Neural cell (in vitro differentiated cells): ENCODE results near the gene SLC26A5. TPM values are rescaled to one million over a fixed set of nuclear protein-coding genes. Genes with fewer than 3 reads are reported as not detected.

Experiments
- H2AFZ ChIP-seq: fragments of 200-600, 300-800 bp; sonication (generic), shearing (Covaris generic); 2 replicates; pipeline ENCODE4 v1.6.0; 2014; ENCODE audit warnings: low read depth, mild to moderate bottlenecking, antibody characterized with exemption, low read length, moderate library complexity
- H3F3A ChIP-seq: fragments of 200-600 bp; shearing (Covaris generic); 2 replicates; pipeline ENCODE4 v1.6.1; 2016; ENCODE audit warnings: mild to moderate bottlenecking, moderate library complexity, mixed read lengths, antibody characterized with exemption, low read length; ENCODE audit not compliant: insufficient read depth, poor library complexity, severe bottlenecking
- H3K27ac ChIP-seq: fragments of 200-600, 300-800 bp; sonication (generic), shearing (Covaris generic); 2 replicates; pipeline ENCODE4 v1.5.1; 2014; ENCODE audit warnings: mild to moderate bottlenecking, low read length, moderate library complexity
- H3K27me3 ChIP-seq: fragments of 300-800, 200-600 bp; sonication (generic), shearing (Covaris generic); 2 replicates; pipeline ENCODE4 v1.6.0; 2014; ENCODE audit warnings: mild to moderate bottlenecking, low read depth, low read length, moderate library complexity; ENCODE audit not compliant: insufficient read depth
- H3K36me3 ChIP-seq: fragments of 300-800, 200-600 bp; sonication (generic), shearing (Covaris generic); 2 replicates; pipeline ENCODE4 v1.5.1; 2014; ENCODE audit warnings: mild to moderate bottlenecking, antibody characterized with exemption, low read length, moderate library complexity; ENCODE audit not compliant: insufficient read depth
- H3K4me2 ChIP-seq: fragments of 300-800, 200-600 bp; sonication (generic), shearing (Covaris generic); 2 replicates; pipeline ENCODE4 v1.6.0; 2014; ENCODE audit warnings: mild to moderate bottlenecking, low read length
- H3K4me3 ChIP-seq: fragments of 300-800, 200-600 bp; sonication (generic), shearing (Covaris generic); 2 replicates; pipeline ENCODE4 v1.5.1; 2014; ENCODE audit warnings: mild to moderate bottlenecking, low read length, moderate library complexity
- H3K79me2 ChIP-seq: fragments of 200-600 bp; shearing (Covaris generic); replicated peaks from 2 replicates; pipeline ENCODE4 v1.6.0; 2014; ENCODE audit warnings: mild to moderate bottlenecking, low read length, moderate library complexity; ENCODE audit not compliant: insufficient read depth
- H3K9ac ChIP-seq: fragments of 300-800, 200-600 bp; sonication (generic), shearing (Covaris generic); 2 replicates; pipeline ENCODE4 v1.6.1; 2016; ENCODE audit warnings: mild to moderate bottlenecking, low read length, mixed read lengths
- H3K9me2 ChIP-seq: fragments of 200-600 bp; shearing (Covaris generic); 2 replicates; pipeline ENCODE4 v1.6.1; 2016; ENCODE audit warnings: mild to moderate bottlenecking, low read length, mixed read lengths; ENCODE audit not compliant: insufficient read depth
- H3K9me3 ChIP-seq: fragments of 200-600, 300-800 bp; sonication (generic), shearing (Covaris generic); 2 replicates; pipeline ENCODE4 v1.6.1; 2016; ENCODE audit warnings: mild to moderate bottlenecking, mixed run types, low read length, moderate library complexity, mixed read lengths
- H4K20me1 ChIP-seq: fragments of 200-600 bp; shearing (Covaris generic); 2 replicates; pipeline ENCODE4 v1.6.1; 2016; ENCODE audit warnings: mild to moderate bottlenecking, mixed run types; ENCODE audit not compliant: insufficient read depth
- CTCF ChIP-seq: fragments of 450-650 bp; IDR thresholded peaks from 2 replicates; pipeline ENCODE4 v1.5.1; 2014; ENCODE audit warnings: antibody characterized with exemption, mild to moderate bottlenecking, moderate library complexity; ENCODE audit not compliant: poor library complexity, severe bottlenecking
- EP300 ChIP-seq: fragments of 450-650 bp; conservative IDR thresholded peaks from 2 replicates; pipeline ENCODE4 v1.6.1; 2014; ENCODE audit warnings: antibody characterized with exemption, mild to moderate bottlenecking, moderate library complexity; ENCODE audit not compliant: poor library complexity, severe bottlenecking
- EZH2 ChIP-seq: fragments of 200-600, 300-800 bp; shearing (Covaris generic), sonication (generic); IDR thresholded peaks from 2 replicates; pipeline ENCODE4 v1.6.1; 2014; ENCODE audit warnings: antibody characterized with exemption, low read length, borderline replicate concordance, mild to moderate bottlenecking; ENCODE audit not compliant: insufficient read depth, poor library complexity, severe bottlenecking
- MXI1 ChIP-seq: fragments of 450-650 bp; conservative IDR thresholded peaks from 2 replicates; pipeline ENCODE4 v1.6.1; 2014; ENCODE audit warnings: antibody characterized with exemption, mild to moderate bottlenecking; ENCODE audit not compliant: poor library complexity, severe bottlenecking
- POLR2AphosphoS5 ChIP-seq: IDR thresholded peaks from 2 replicates; pipeline ENCODE4 v1.6.1; 2012
- RAD21 ChIP-seq: fragments of 450-650 bp; conservative IDR thresholded peaks from 2 replicates; pipeline ENCODE4 v1.6.1; 2014; ENCODE audit warnings: antibody characterized with exemption, mild to moderate bottlenecking, moderate library complexity
- REST ChIP-seq: IDR thresholded peaks from 2 replicates; pipeline ENCODE4 v1.6.1; 2012; ENCODE audit warnings: borderline replicate concordance
- SMC3 ChIP-seq: fragments of 450-650 bp; conservative IDR thresholded peaks from 2 replicates; pipeline ENCODE4 v1.6.1; 2014; ENCODE audit warnings: antibody characterized with exemption, mild to moderate bottlenecking, moderate library complexity; ENCODE audit not compliant: poor library complexity
- TAF1 ChIP-seq: IDR thresholded peaks from 2 replicates; pipeline ENCODE4 v1.6.1; 2012; ENCODE audit warnings: low read depth
- polyA plus RNA-seq: library from polyadenylated mRNA; depleted of rRNA; stranded (reverse); fragments of >200 nt; gene quantifications from 2 replicates; pipeline ENCODE4 v1.2.3, GENCODE V29; 2014
- small RNA-seq, 3 experiments: library from RNA; depleted of rRNA; stranded (forward); fragments of <200 nt; gene quantifications; one replicate each; pipeline ENCODE3, GENCODE V24; 2012

Gene SLC26A5
- polyA plus RNA-seq, 1 donor from 2014 or later, result not detected

- TF ChIP-seq TAF1 (no peak), CTCF (no peak), REST (no peak), RAD21 (no peak), EZH2 (no peak), EP300 (no peak), MXI1 (no peak), POLR2AphosphoS5 (no peak), SMC3 (no peak)
- no peaks in the 10 kb centered on the region for H4K20me1 ChIP-seq
- H3K9me3 ChIP-seq, result no peaks in the 10 kb centered on the region
- H3K79me2 ChIP-seq, result no peaks in the 10 kb centered on the region
- H3K36me3 ChIP-seq, result no peaks in the 10 kb centered on the region
- no peak overlapping the region for H2AFZ ChIP-seq
- H3K4me2 ChIP-seq, result no peak overlapping the region
- H3K9ac ChIP-seq, result no peak overlapping the region
- H3K27ac ChIP-seq, result no peak overlapping the region
- H3K4me3 ChIP-seq, result no peak overlapping the region
- no peaks in the 10 kb centered on the region for H3K27me3 ChIP-seq
- H3F3A ChIP-seq, result no peaks in the 10 kb centered on the region
- H3K9me2 ChIP-seq, result no peaks in the 10 kb centered on the region
Observed at GRCh38 chr7:103325744-103326143, 120.3 kb downstream of the SLC26A5 start.

Small RNA genes within 50 kb of the gene (small RNA-seq; reads per million reads assigned to genes)
- 0 to 1.2 (median 0) reads per million in 3 experiments for gene RF00019
- 0 reads per million in 3 experiments for gene RPS29P16

Other genes starting within 250 kb of the SLC26A5 start
- 130 and 138 TPM in 2 replicates for gene PMPCB, start 148.8 kb downstream of the SLC26A5 start, polyA plus RNA-seq
- 26.2 and 29.7 TPM in 2 replicates for gene DNAJC2, start 101.4 kb downstream of the SLC26A5 start, polyA plus RNA-seq
- gene PSMC2, start 98.6 kb downstream of the SLC26A5 start, polyA plus RNA-seq, result 192 and 206 TPM in 2 replicates